Ovary (tissue), 9 donors: ENCODE data around the gene GLYATL1. TPM values are rescaled to one million over a fixed set of nuclear protein-coding genes. Genes with fewer than 3 reads are reported as not detected.

Experiments
- DNase-seq, 5 donors: peaks; one replicate each; pipeline ENCODE4 v3.0.0-alpha.2; 2019 to 2020
- H3K27ac ChIP-seq, 2 donors: fragments of 200-600 bp; one replicate each; pipeline versions ENCODE4 v1.5.1 to v1.8.0; 2019 to 2022
- H3K27me3 ChIP-seq: fragments of 200-600 bp; one replicate; pipeline ENCODE4 v1.8.0; 2022
- H3K36me3 ChIP-seq: fragments of 200-600 bp; sonication (generic); one replicate; pipeline ENCODE4 v1.5.1; 2019
- H3K4me1 ChIP-seq: one replicate; pipeline ENCODE4 v1.8.1; 2013; ENCODE audit warnings: mild to moderate bottlenecking, moderate library complexity; ENCODE audit not compliant: insufficient read depth
- H3K4me3 ChIP-seq: fragments of 200-600 bp; sonication (generic); one replicate; pipeline ENCODE4 v1.5.1; 2017
- H3K9me3 ChIP-seq, 2 donors: fragments of 200-600 bp in 1 of 2; sonication (generic) in 1 of 2; one replicate each; pipeline versions ENCODE4 v1.5.1 to v1.8.1; 2013 to 2019; ENCODE audit warnings: mild to moderate bottlenecking in 1 of 2, moderate library complexity in 1 of 2
- EP300 ChIP-seq: sonication (generic); formaldehyde crosslinking; IDR thresholded peaks from one replicate; pipeline ENCODE4 v1.6.1; 2017; ENCODE audit warnings: antibody characterized with exemption
- POLR2A ChIP-seq: fragments of 450-650 bp; IDR thresholded peaks from one replicate; pipeline ENCODE4 v1.6.1; 2017; ENCODE audit warnings: antibody characterized with exemption, mild to moderate bottlenecking, moderate library complexity
- WGBS, 3 donors: extraction: QIAGEN DNeasy Blood & Tissue Kit in 1 of 3; methylation state at CpG; one replicate each; pipeline versions ENCODE4 v1.1.5 to v1.1.7; 2013 to 2017; 5-methylcytosine and 5-hydroxymethylcytosine counted together
- intact Hi-C, 4 donors: fragments of 100-400 bp; cut with DNase I; formaldehyde crosslinking; loops; one replicate each; pipeline versions ENCODE4 v1.11.0 to v1.15.1; 2022 to 2023
- polyA plus RNA-seq, 2 donors: library from polyadenylated mRNA; stranded (reverse); fragments of 200-250 nt in 1 of 2; fragments of 350-450 nt in 1 of 2; fragmentation: Illumina TruSeq in 1 of 2; extraction: RNeasy Lipid Tissue Mini Kit (QIAGEN cat#74804) in 1 of 2; gene quantifications; one replicate each; pipeline ENCODE4 v1.2.3, GENCODE V29; 2013 to 2014
- total RNA-seq, 7 donors: library from RNA; depleted of rRNA in 2 of 7; stranded (reverse); fragments of >200 nt in 2 of 7; fragmentation: NEBNext Ultra II Directional in 3 of 7; extraction: Animal tissue kit (Norgen Biotek cat#: 25700) in 3 of 7; gene quantifications; one replicate each; pipeline versions ENCODE4 v1.1.0 to v1.2.4, GENCODE V29; 2016 to 2023
- TF ChIP-seq, protein P1 (sequence below), 3 donors: fragments of 450-650 bp in 2 of 3; fragments of 200-600 bp in 1 of 3; IDR thresholded peaks; one replicate each; pipeline versions ENCODE4 v1.5.1 to v1.8.0; 2016 to 2022; ENCODE audit warnings: antibody characterized with exemption in 3 of 3, mild to moderate bottlenecking in 1 of 3
- donor health status: DM: no; HTN: no; CAD: no; lungs with moderate emphysema.
- donor health status: DM: no; HTN: no; CAD: no.
- donor health status: Bipolar disorder and iron deficiency.
- donor health status: DM: yes; HTN: yes; CAD: no.
- donor health status: DM: no; HTN: no; CAD: no.
- donor health status: DM: yes; HTN: yes; CAD: no.

GLYATL1 gene
- total and polyA plus RNA-seq, 9 donors = 0.02 to 1.5 (median 0.23) TPM; not detected in 6

DNA sequence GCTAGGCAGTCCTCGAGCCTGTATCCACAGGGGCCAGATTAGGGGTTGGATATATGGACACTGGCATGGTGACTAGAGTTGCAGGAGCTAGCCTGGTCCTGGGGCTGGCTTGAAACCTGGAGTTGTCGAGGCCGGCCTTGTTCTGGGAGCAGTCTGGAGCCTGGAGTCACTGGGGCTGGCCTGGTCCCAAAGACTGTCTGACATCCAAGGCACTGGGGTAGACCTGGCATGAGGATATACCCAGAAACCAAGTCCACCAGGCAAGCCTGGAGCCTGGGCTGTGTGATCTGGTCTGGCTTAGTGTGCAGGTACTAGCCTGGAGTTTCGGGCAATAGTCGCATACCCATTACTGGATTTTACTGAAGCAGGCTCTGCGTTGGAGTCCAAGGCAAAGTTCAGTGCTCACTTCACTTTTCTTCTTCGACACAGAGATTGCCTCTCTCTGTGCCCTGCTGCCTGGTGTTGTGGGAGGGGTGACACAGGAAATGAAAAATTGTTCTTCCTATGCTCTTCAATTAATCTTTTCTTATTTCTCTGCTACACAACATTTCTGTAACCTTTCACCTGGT is 4.3 kb upstream of the GLYATL1 start:
- intact Hi-C loops = no loop called here
- Histone ChIP-seq H3K27ac (no peak overlapping the region), H3K9me3 (no peaks in the 10 kb centered on the region), H3K4me3 (no peak overlapping the region), H3K27me3 (no peaks in the 10 kb centered on the region), H3K36me3 (no peaks in the 10 kb centered on the region), H3K4me1 (no peaks in the 10 kb centered on the region)
- WGBS, 3 donors = 87 to 91% (median 89%) methylated on average over 7 of the region's 7 CpGs
- no peak for DNase-seq
- TF ChIP-seq, protein P1, sequence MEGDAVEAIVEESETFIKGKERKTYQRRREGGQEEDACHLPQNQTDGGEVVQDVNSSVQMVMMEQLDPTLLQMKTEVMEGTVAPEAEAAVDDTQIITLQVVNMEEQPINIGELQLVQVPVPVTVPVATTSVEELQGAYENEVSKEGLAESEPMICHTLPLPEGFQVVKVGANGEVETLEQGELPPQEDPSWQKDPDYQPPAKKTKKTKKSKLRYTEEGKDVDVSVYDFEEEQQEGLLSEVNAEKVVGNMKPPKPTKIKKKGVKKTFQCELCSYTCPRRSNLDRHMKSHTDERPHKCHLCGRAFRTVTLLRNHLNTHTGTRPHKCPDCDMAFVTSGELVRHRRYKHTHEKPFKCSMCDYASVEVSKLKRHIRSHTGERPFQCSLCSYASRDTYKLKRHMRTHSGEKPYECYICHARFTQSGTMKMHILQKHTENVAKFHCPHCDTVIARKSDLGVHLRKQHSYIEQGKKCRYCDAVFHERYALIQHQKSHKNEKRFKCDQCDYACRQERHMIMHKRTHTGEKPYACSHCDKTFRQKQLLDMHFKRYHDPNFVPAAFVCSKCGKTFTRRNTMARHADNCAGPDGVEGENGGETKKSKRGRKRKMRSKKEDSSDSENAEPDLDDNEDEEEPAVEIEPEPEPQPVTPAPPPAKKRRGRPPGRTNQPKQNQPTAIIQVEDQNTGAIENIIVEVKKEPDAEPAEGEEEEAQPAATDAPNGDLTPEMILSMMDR (IDR thresholded peaks at IDR 0.05) = no peak
- TF ChIP-seq POLR2A = no peak
- no peak for TF ChIP-seq EP300

DNA sequence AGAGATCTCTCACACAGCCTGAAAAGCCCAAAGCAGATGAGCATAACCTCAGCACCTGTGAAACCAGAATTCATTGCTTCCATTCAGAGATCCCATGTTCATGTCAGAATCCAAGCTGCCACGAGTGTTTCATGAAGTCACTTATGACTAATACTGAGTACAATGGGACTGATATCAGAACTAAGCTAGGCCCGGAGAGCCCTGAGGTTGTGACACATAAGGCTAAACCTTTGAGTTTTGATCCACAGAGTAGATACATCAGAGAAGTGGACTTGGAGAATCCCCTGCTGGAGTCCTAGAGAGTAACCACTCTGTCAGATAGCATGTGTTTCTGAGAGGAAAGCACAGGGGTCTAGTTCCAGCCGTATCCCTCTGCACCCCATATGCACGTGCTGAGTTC is 890 bp upstream of the GLYATL1 start:
- Histone ChIP-seq H3K27me3 (no peaks in the 10 kb centered on the region), H3K27ac (no peak overlapping the region), H3K36me3 (no peaks in the 10 kb centered on the region), H3K4me1 (no peaks in the 10 kb centered on the region), H3K9me3 (no peaks in the 10 kb centered on the region), H3K4me3 (no peak overlapping the region)
- 47 to 73% (median 66%) methylated on average over 4 of the region's 4 CpGs for WGBS, 3 donors
- no peak for TF ChIP-seq EP300
- TF ChIP-seq, protein P1 (IDR thresholded peaks at IDR 0.05) = no peak
- TF ChIP-seq POLR2A = no peak
- no peak for DNase-seq
- intact Hi-C loops = no loop called here

DNA sequence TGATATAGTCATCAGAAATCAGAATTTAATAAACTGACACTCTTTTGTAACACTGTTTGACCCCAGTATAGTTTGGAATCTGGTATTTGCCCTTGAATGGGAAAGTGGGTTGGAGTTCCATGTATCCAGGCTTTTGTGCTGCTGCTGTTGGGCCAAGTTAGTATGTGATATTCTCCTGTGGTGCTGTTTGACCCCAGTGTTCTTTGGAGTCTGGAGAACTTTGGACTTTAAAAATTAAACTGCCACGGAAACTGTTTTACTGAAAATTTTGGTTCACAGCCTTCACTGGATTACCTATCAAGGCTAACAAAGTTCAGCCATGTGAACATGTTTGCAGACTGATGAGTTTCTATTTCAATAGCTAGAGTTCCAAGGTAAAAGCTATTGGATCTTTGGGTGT is 740 bp downstream of the GLYATL1 start:
- Histone ChIP-seq H3K9me3 (no peaks in the 10 kb centered on the region), H3K4me3 (no peak overlapping the region), H3K27ac (no peak overlapping the region), H3K36me3 (no peaks in the 10 kb centered on the region), H3K4me1 (no peaks in the 10 kb centered on the region), H3K27me3 (no peaks in the 10 kb centered on the region)
- DNase-seq = no peak
- WGBS, 3 donors = 76 to 92% (median 83%) methylated on average over 1 of the region's 1 CpG
- no peak for TF ChIP-seq EP300
- TF ChIP-seq, protein P1 (IDR thresholded peaks at IDR 0.05) = no peak
- TF ChIP-seq POLR2A = no peak
- intact Hi-C loops = no loop called here

DNA sequence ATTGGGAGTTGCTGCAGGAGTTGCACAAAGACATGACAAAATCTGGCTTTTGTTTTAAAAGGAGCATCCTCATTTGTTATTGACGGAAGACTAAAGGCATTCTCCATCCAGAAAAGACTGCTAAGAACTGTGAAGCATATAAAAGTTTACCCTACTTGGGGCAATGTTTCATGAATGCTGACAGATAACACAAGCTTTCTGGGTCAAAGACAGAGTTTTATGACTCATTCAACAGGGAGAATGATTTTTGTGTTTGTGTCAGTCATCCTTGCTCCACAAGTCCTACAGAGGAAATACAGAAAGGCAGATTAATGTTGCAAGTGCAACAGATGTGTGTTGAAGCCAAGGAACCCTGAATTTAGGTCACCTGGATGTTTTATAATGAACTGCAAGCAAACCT is 2.5 kb downstream of the GLYATL1 start:
- H3K27me3 ChIP-seq = no peaks in the 10 kb centered on the region
- no peaks in the 10 kb centered on the region for H3K36me3 ChIP-seq
- no peak for DNase-seq
- no peaks in the 10 kb centered on the region for H3K9me3 ChIP-seq
- intact Hi-C loops = no loop called here
- H3K4me3 ChIP-seq = no peak overlapping the region
- no peak overlapping the region for H3K27ac ChIP-seq
- TF ChIP-seq EP300 = no peak
- no peak for TF ChIP-seq POLR2A
- TF ChIP-seq, protein P1 (IDR thresholded peaks at IDR 0.05) = no peak
- H3K4me1 ChIP-seq = no peaks in the 10 kb centered on the region
- WGBS, 3 donors = 84 to 93% (median 92%) methylated on average over 1 of the region's 1 CpG
